ENCODE measurements around the gene DEK.

Gene DEK

GRCh38 chr6:18264923-18265377 is 620 bp upstream of the DEK start:
- DNase-seq, result no peak

- DNase-seq, result no peak
Observed at GRCh38 chr6:18263418-18264218, 712 bp downstream of the DEK start.

- DNase-seq, result no peak
Observed at GRCh38 chr6:18262702-18263417, 1.5 kb downstream of the DEK start.

- no peak for DNase-seq
Observed at GRCh38 chr6:18261877-18262276, 2.5 kb downstream of the DEK start.

GRCh38 chr6:18260448-18261106 is 3.8 kb downstream of the DEK start:
- peak; percentile 84 for DNase-seq

GRCh38 chr6:18259675-18260447 is 4.5 kb downstream of the DEK start:
- no peak for DNase-seq

GRCh38 chr6:18254793-18255192 is 9.5 kb downstream of the DEK start:
- DNase-seq, result no peak

- no peak for DNase-seq
Observed at GRCh38 chr6:18253635-18254034, 10.7 kb downstream of the DEK start.

GRCh38 chr6:18249271-18249670 is 15.1 kb downstream of the DEK start:
- DNase-seq, result peak; percentile 5

- DNase-seq, result no peak
Observed at GRCh38 chr6:18248698-18249097, 15.6 kb downstream of the DEK start.

GRCh38 chr6:18247002-18247401 is 17.3 kb downstream of the DEK start:
- DNase-seq, result no peak

GRCh38 chr6:18246205-18246604 is 18.1 kb downstream of the DEK start:
- DNase-seq, result no peak

GRCh38 chr6:18245642-18246041 is 18.7 kb downstream of the DEK start:
- no peak for DNase-seq

GRCh38 chr6:18245079-18245478 is 19.3 kb downstream of the DEK start:
- no peak for DNase-seq

GRCh38 chr6:18244251-18244650 is 20.1 kb downstream of the DEK start:
- no peak for DNase-seq

- DNase-seq, result no peak
Observed at GRCh38 chr6:18243302-18243893, 20.9 kb downstream of the DEK start.

GRCh38 chr6:18242062-18242851 is 22.1 kb downstream of the DEK start:
- DNase-seq, result no peak

- DNase-seq, result no peak
Observed at GRCh38 chr6:18241208-18242038, 22.9 kb downstream of the DEK start.

GRCh38 chr6:18240230-18240629 is 24.1 kb downstream of the DEK start:
- no peak for DNase-seq

- DNase-seq, result no peak
Observed at GRCh38 chr6:18237167-18237566, 27.2 kb downstream of the DEK start.

- no peak for DNase-seq
Observed at GRCh38 chr6:18235524-18235923, 28.8 kb downstream of the DEK start.

Data from MV-4-11 (cell line).